Cortex of kidney (tissue), 1 donor: ENCODE results near the gene ADGB.

Source experiments
- DNase-seq: peaks from one replicate; lab custom pipeline; 2025; lab: John Stamatoyannopoulos, UW

The ADGB gene

GRCh38 chr6:146634022-146634421, 35.2 kb downstream of the ADGB start:
- no peak for DNase-seq

DNA sequence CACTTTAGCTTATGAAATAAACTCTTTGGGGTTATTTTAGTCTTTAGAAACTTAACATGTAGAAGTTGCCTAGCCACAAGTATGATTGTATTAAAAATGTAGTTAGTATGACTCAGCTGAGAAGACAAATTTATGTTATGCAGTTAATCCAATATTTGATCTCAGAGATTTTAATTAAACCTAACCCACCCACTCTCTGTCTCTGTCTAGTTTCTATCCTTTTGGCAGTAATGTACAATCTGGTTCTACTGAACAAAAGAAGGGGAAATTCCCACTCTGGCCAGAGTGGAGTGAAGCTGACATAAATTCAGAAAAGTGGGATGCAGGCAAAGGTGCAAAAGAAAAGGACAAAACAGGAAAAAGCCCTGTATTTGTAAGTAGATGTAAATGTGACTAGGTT, 36.4 kb downstream of the ADGB start:
- no peak for DNase-seq

- DNase-seq = no peak
Observed at GRCh38 chr6:146636481-146636880, 37.7 kb downstream of the ADGB start.

DNA sequence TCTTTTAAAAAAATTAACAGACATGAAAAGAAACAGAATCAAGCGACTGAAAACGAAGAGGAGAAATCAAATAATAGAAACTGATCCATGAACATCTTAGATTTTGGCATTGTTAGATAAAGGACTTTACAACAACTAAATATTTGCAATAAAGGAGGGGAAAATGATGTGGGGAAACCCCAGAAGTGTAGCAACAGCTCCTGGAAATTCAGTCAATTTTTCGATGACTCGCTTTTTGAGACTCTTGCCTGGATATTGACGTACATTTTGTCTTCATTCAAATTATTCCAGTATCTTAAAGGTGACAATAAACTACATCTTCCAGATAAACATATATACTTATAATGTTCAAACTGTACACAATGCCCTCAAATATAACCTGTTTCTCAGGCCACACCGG, 44.1 kb downstream of the ADGB start:
- DNase-seq = no peak

DNA sequence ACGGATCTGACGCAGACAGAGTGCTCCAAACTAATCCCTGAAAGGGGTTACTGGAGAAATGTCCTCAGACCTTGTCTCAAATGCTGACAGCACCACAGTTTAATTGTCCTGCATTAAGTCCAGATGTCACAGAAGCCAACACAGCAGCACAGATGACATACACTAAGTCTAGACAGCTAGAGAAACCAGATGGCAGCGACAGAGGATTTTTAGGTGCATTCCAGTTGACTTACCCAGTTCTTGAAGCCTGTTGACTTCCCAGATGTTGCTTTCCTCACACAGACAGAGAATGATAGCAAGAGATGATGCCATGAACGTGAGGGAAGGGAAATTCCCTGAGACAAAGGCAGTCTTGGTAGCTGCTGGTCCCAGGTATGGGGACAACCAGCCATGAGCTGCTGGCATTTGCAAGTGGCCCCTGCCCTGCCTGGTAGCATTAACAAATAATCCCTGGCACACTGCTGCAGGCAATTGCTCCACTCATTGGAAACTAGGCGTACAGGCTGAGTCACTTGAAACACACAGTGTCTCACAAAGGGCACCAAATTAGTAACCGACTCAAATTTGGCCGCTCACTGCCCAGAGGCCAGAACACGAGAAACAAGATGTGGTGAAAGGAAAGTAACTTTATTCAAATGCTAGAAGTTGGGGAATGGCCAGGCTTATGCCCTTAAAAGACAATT, 52.2 kb downstream of the ADGB start:
- no peak for DNase-seq

GRCh38 chr6:146651482-146651863, 52.7 kb downstream of the ADGB start:
- no peak for DNase-seq

DNA sequence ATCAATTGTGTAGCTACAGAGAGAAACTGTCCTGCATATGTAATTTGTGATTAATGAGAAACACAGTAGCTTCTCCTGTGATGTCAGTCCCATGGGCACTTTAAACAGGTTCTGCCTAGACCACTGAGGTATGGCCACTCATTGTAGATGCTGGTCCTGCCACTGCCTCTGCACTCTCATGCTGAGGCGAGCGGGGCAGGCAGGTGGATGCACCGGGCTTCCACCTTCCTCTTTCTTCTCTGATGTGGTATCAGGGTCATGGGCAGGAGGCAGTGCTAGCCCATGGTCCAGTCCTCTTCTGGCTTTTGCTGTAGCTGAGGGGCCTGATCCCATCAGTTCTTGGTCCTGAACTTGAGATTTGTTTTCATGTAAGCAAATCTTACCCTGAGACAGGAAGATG, 58.7 kb downstream of the ADGB start:
- DNase-seq = no peak

DNA sequence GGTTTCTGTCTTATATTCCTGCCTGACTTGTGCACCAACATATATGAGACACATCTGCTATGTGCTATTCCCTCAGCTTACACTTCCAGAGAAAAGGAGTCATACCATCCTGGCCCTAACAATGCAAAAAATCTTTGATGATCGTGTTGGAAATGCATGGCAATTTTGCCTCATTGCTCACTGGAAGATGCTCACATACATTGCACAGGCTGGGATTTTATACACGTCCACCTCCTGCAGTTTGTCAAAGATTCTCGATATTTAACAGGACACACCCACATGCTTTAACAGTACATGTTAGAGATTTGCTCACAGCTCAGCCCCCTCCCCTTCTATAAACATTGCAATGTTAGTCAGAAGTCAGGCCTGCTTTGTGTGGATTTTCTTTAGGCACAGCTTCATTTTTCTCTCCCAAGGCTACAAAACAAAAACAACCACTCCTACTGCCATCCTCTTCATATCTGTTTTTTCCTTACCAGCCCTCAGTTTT, 66.1 kb downstream of the ADGB start:
- DNase-seq = no peak

GRCh38 chr6:146666909-146667308, 68.1 kb downstream of the ADGB start:
- no peak for DNase-seq

GRCh38 chr6:146670161-146670560, 71.4 kb downstream of the ADGB start:
- DNase-seq = no peak

GRCh38 chr6:146673069-146673468, 74.3 kb downstream of the ADGB start:
- DNase-seq = no peak

DNA sequence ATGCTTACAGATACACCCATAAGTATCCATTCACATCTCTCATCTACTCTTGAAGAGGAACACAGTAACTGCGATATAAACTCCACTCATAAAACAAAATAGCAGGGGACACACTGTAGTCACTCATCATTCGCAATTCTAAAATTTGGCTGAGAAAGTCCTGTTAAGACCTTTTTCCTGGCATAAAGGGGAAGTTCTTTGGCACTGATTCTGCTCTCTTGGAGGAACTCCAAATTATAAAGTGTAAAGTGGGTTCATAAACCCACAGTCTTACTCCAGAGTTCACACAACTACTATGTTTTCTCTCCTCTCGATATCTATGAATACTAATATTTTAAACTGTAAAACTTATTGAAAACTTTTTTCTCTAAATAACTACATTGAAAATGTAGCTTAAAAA, 80.6 kb downstream of the ADGB start:
- no peak for DNase-seq

DNA sequence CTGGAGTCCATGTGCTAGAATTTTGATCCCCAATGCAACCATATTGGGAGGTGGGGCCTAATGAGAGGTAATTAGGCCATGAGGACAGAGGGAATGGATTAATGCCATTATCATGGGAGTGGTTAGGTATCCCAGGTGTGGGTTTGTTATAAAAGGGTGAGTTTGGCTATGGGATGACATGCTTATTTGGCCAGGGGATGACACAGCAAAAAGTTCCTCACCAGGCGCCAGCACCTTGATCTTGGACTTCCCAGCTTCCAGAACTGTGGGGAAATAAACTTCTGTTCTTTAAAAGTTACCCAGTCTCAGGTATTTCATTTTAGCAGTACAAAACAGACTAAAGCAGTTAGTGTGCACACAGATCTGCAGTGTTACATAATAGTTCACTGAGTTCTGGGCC, 84.1 kb downstream of the ADGB start:
- no peak for DNase-seq

DNA sequence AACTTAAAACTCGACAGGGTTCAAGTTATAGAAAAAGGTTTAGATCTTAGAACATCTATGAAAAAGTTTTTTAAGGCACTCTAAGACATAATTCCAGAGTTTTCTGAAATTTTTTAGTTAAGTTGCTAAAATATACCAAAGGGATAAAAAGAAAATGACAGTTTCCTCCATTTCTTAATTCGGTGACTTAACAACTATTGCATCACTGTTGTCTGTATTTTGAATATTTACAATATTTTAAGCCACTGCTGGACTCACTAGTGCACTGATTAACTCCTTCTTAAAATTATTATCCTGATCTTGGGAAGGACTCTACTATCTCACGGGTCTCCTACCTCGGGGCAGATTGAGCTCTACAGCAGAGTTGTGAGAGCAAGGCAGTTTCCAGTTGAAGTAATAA, 91.0 kb downstream of the ADGB start:
- DNase-seq = no peak

GRCh38 chr6:146693342-146693741, 94.6 kb downstream of the ADGB start:
- DNase-seq = no peak

- DNase-seq = no peak
Observed at GRCh38 chr6:146697921-146698320, 99.1 kb downstream of the ADGB start.

- no peak for DNase-seq
Observed at GRCh38 chr6:146700078-146700686, 101.4 kb downstream of the ADGB start.

GRCh38 chr6:146701632-146702031, 102.9 kb downstream of the ADGB start:
- no peak for DNase-seq

- no peak for DNase-seq
Observed at GRCh38 chr6:146709036-146709622, 110.4 kb downstream of the ADGB start.

DNA sequence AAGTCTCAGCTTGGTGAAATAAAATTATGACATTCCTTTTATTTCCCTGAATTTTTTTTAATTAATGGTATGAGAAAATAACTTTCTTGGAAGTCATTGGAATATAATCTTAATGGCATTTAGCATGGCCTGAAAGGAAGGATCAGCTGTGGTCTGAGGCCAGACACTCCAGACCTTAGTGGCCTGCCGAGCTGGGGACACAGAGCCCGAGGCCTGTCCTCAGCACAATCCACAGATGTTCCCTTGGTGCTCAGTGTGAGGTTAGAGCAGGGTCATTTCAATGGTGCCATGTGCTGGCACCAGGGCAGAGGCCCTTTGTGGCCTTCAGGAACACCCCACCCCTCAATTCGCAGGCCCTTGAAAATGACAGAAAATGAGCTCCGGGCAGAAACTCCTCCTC, 120.6 kb downstream of the ADGB start:
- DNase-seq = no peak

- no peak for DNase-seq
Observed at GRCh38 chr6:146739696-146740095, 140.9 kb downstream of the ADGB start.

GRCh38 chr6:146741609-146742008, 142.8 kb downstream of the ADGB start:
- no peak for DNase-seq

DNA sequence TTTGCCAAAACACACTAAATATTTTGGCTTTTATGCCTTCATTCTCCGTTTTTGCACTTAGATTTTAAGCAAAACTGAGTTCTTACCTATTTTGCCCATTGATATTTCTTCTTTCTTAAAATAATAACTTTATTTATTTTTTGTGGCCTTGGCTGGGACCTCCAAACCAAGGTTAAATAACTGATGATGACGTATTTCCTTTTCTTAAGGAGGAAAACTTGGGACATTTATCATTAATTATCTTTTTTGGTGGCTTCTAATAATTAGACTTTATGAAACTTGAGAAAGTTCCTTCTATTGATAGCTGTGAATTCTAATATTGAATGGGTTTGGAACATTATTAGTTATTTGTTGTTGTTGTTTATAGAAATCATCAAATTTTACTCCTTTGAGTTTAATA, 154.5 kb downstream of the ADGB start:
- DNase-seq = no peak

DNA sequence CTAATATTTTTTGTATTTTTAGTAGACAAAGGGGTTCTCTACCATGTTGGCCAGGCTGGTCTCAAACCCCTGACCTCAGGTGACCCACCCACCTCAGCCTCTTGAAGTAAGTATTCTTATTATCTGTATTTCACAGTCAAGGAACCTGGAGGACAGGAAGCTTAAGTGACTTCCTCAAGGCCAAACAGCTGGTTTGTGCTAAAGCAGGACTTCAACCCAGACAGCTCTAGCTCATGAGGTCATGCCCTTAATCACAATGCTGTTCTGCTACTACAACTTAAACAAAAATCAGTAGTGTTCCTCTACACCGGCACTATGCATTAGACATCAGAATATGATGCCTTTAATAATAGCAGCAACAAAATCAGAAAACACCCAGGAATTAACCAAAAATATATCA, 168.9 kb downstream of the ADGB start:
- no peak for DNase-seq
